ENCODE data around the gene EML3.

EML3 gene

GRCh38 chr11:62627713-62628112 lies 15.1 kb upstream of the EML3 start:
- Histone ChIP-seq H3K4me2 (ENCODE audit: insufficient read depth, low read length, poor library complexity, severe bottlenecking) (no peak overlapping the region), H2BK15ac (ENCODE audit: low read length) (no peak overlapping the region), H2BK5ac (ENCODE audit: low read length) (no peak overlapping the region), H3K4me3 (ENCODE audit: low read length in 2 of 2) (no peak overlapping the region), H3K79me1 (ENCODE audit: low read depth, low read length) (no peaks in the 10 kb centered on the region), H3K36me3 (replicated peaks in 1 of 2; ENCODE audit: control insufficient read depth in 2 of 2, insufficient read depth in 2 of 2, low read length in 2 of 2) (peaks cover 64 to 82% of the 10 kb centered on the region in 2 donors), H3K27ac (replicated peaks; ENCODE audit: low read length) (no peak overlapping the region), H2AK5ac (ENCODE audit: low read depth, low read length) (no peak overlapping the region), H3K4me1 (ENCODE audit: control insufficient read depth in 2 of 2, insufficient read depth in 1 of 2, low read depth in 1 of 2, low read length in 2 of 2) (no peaks in the 10 kb centered on the region), H2BK120ac (ENCODE audit: low read depth, low read length) (no peak overlapping the region), H3K4ac (ENCODE audit: low read length) (no peak overlapping the region), H3K18ac (ENCODE audit: low read length) (no peak overlapping the region), H3K9me3 (replicated peaks in 1 of 2; ENCODE audit: control insufficient read depth in 2 of 2, insufficient read depth in 1 of 2, low read depth in 1 of 2, low read length in 2 of 2) (no peaks in the 10 kb centered on the region), H3K23ac (ENCODE audit: low read depth, low read length, poor library complexity) (no peak overlapping the region), H4K91ac (ENCODE audit: low read depth, low read length, poor library complexity) (no peak overlapping the region), H4K8ac (ENCODE audit: low read depth, low read length) (no peak overlapping the region), H3K14ac (ENCODE audit: low read length) (no peak overlapping the region), H2AFZ (ENCODE audit: low read length) (no peak overlapping the region), H3K9ac (ENCODE audit: low read depth, low read length, poor library complexity) (no peak overlapping the region), H3K27me3 (ENCODE audit: control insufficient read depth in 3 of 3, insufficient read depth in 3 of 3, low read depth in 1 of 3, low read length in 3 of 3) (no peaks in the 10 kb centered on the region), H2BK12ac (ENCODE audit: low read length) (no peak overlapping the region)
- DNase-seq (ENCODE audit: low spot score), result no peak
- WGBS, 2 donors (ENCODE audit: extremely low coverage in 2 of 2, insufficient read length in 2 of 2, insufficient replicate concordance in 1 of 2), result no CpG with 5 or more reads among the region's 3 CpGs

DNA sequence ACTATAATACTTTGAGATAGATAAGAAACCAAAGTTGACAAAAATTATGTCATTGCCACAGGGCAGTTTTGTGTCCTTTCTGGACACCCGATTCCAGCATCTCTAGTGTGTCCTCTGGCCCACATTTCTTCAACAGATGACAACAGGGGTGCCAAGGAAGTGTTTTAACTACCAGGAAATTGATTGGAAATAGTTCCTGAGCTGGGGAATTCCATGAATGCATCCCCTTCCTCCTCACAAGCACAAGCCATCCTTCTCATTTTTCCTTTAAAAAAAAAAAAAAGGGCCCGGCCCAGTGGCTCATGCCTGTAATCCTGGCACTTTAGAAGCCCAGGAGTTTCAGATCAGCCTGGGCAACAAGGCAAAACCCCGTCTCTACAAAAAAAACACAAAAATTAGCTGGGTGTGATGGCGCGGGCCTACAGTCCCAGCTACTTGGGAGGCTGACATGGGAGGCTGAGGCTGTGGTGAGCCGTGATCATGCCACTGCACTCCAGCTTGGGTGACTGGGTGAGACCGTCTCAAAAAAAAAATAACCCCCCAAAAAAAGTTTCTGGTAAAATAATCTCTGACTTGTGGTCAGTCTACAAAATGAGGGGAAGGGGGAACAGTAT lies 10.0 kb upstream of the EML3 start:
- H3K9me3 ChIP-seq (replicated peaks in 1 of 2; ENCODE audit: control insufficient read depth in 2 of 2, insufficient read depth in 1 of 2, low read depth in 1 of 2, low read length in 2 of 2), result no peaks in the 10 kb centered on the region
- H2BK120ac ChIP-seq (ENCODE audit: low read depth, low read length), result no peak overlapping the region
- peak overlapping the region; percentile 88 for H2AFZ ChIP-seq (ENCODE audit: low read length)
- H2AK5ac ChIP-seq (ENCODE audit: low read depth, low read length), result no peak overlapping the region
- H3K27ac ChIP-seq (replicated peaks; ENCODE audit: low read length), result no peak overlapping the region
- WGBS, 2 donors (ENCODE audit: extremely low coverage in 2 of 2, insufficient read length in 2 of 2, insufficient replicate concordance in 1 of 2), result no CpG with 5 or more reads among the region's 7 CpGs
- no peaks in the 10 kb centered on the region for H3K79me1 ChIP-seq (ENCODE audit: low read depth, low read length)
- peak overlapping the region in 1 of 2 donors; percentile 64 for H3K4me3 ChIP-seq (ENCODE audit: low read length in 2 of 2)
- peaks cover 23 to 53% of the 10 kb centered on the region in 2 donors for H3K36me3 ChIP-seq (replicated peaks in 1 of 2; ENCODE audit: control insufficient read depth in 2 of 2, insufficient read depth in 2 of 2, low read length in 2 of 2)
- no peak overlapping the region for H4K91ac ChIP-seq (ENCODE audit: low read depth, low read length, poor library complexity)
- peaks cover 3% of the 10 kb centered on the region in 2 donors for H3K4me1 ChIP-seq (ENCODE audit: control insufficient read depth in 2 of 2, insufficient read depth in 1 of 2, low read depth in 1 of 2, low read length in 2 of 2)
- no peak overlapping the region for H3K23ac ChIP-seq (ENCODE audit: low read depth, low read length, poor library complexity)
- no peak overlapping the region for H2BK12ac ChIP-seq (ENCODE audit: low read length)
- no peak overlapping the region for H2BK5ac ChIP-seq (ENCODE audit: low read length)
- H3K4ac ChIP-seq (ENCODE audit: low read length), result no peak overlapping the region
- no peaks in the 10 kb centered on the region for H3K27me3 ChIP-seq (ENCODE audit: control insufficient read depth in 3 of 3, insufficient read depth in 3 of 3, low read depth in 1 of 3, low read length in 3 of 3)
- no peak overlapping the region for H4K8ac ChIP-seq (ENCODE audit: low read depth, low read length)
- no peak overlapping the region for H3K18ac ChIP-seq (ENCODE audit: low read length)
- no peak overlapping the region for H2BK15ac ChIP-seq (ENCODE audit: low read length)
- peak overlapping the region; percentile 74 for H3K4me2 ChIP-seq (ENCODE audit: insufficient read depth, low read length, poor library complexity, severe bottlenecking)
- no peak for DNase-seq (ENCODE audit: low spot score)
- no peak overlapping the region for H3K14ac ChIP-seq (ENCODE audit: low read length)
- H3K9ac ChIP-seq (ENCODE audit: low read depth, low read length, poor library complexity), result no peak overlapping the region

- H3K4me2 ChIP-seq (ENCODE audit: insufficient read depth, low read length, poor library complexity, severe bottlenecking), result peak within 1 kb of the TSS; percentile 74
- H3K9me3 ChIP-seq (replicated peaks in 1 of 2; ENCODE audit: control insufficient read depth in 2 of 2, insufficient read depth in 1 of 2, low read depth in 1 of 2, low read length in 2 of 2), result no peaks in the 10 kb centered on the region
- H2AFZ ChIP-seq (ENCODE audit: low read length), result peak within 1 kb of the TSS; percentile 88
- H2BK120ac ChIP-seq (ENCODE audit: low read depth, low read length), result peak within 1 kb of the TSS; percentile 47
- peaks cover 2% of the 10 kb centered on the region for H3K79me1 ChIP-seq (ENCODE audit: low read depth, low read length)
- no peak within 1 kb of the TSS for H2BK15ac ChIP-seq (ENCODE audit: low read length)
- no peak within 1 kb of the TSS for H4K8ac ChIP-seq (ENCODE audit: low read depth, low read length)
- H3K36me3 ChIP-seq (replicated peaks in 1 of 2; ENCODE audit: control insufficient read depth in 2 of 2, insufficient read depth in 2 of 2, low read length in 2 of 2), result peaks cover 22 to 51% of the 10 kb centered on the region in 2 donors
- H3K27ac ChIP-seq (replicated peaks; ENCODE audit: low read length), result peak within 1 kb of the TSS; percentile 66
- peak within 1 kb of the TSS; percentile 87 for H3K18ac ChIP-seq (ENCODE audit: low read length)
- no peak within 1 kb of the TSS for H4K91ac ChIP-seq (ENCODE audit: low read depth, low read length, poor library complexity)
- no CpG with 5 or more reads among the region's 77 CpGs for WGBS, 2 donors (ENCODE audit: extremely low coverage in 2 of 2, insufficient read length in 2 of 2, insufficient replicate concordance in 1 of 2)
- H3K27me3 ChIP-seq (ENCODE audit: control insufficient read depth in 3 of 3, insufficient read depth in 3 of 3, low read depth in 1 of 3, low read length in 3 of 3), result no peaks in the 10 kb centered on the region
- no peak within 1 kb of the TSS for H3K14ac ChIP-seq (ENCODE audit: low read length)
- peak within 1 kb of the TSS; percentile 64 to 81 for H3K4me3 ChIP-seq (ENCODE audit: low read length in 2 of 2)
- peak within 1 kb of the TSS; percentile 91 for H2BK5ac ChIP-seq (ENCODE audit: low read length)
- no peak within 1 kb of the TSS for H2BK12ac ChIP-seq (ENCODE audit: low read length)
- H3K9ac ChIP-seq (ENCODE audit: low read depth, low read length, poor library complexity), result peak within 1 kb of the TSS; percentile 94
- DNase-seq (ENCODE audit: low spot score), result peak; percentile 95
- peaks cover 3% of the 10 kb centered on the region in 2 donors for H3K4me1 ChIP-seq (ENCODE audit: control insufficient read depth in 2 of 2, insufficient read depth in 1 of 2, low read depth in 1 of 2, low read length in 2 of 2)
- no peak within 1 kb of the TSS for H2AK5ac ChIP-seq (ENCODE audit: low read depth, low read length)
- H3K23ac ChIP-seq (ENCODE audit: low read depth, low read length, poor library complexity), result peak within 1 kb of the TSS; percentile 66
- H3K4ac ChIP-seq (ENCODE audit: low read length), result no peak within 1 kb of the TSS
These were observed 9.2 kb upstream of the EML3 start, which contains the start of gene B3GAT3 for GRCh38 chr11:62621567-62622470. TSS of gene B3GAT3 (minus strand) at chr11:62621986. CDS start at chr11:62621947, 39 bp downstream.

- H3K9ac ChIP-seq (ENCODE audit: low read depth, low read length, poor library complexity), result peak overlapping the region; percentile 94
- H2BK15ac ChIP-seq (ENCODE audit: low read length), result no peak overlapping the region
- H2AK5ac ChIP-seq (ENCODE audit: low read depth, low read length), result no peak overlapping the region
- DNase-seq (ENCODE audit: low spot score), result no peak
- H3K23ac ChIP-seq (ENCODE audit: low read depth, low read length, poor library complexity), result peak overlapping the region; percentile 66
- peak overlapping the region; percentile 47 for H2BK120ac ChIP-seq (ENCODE audit: low read depth, low read length)
- H3K27me3 ChIP-seq (ENCODE audit: control insufficient read depth in 3 of 3, insufficient read depth in 3 of 3, low read depth in 1 of 3, low read length in 3 of 3), result no peaks in the 10 kb centered on the region
- peak overlapping the region; percentile 66 for H3K27ac ChIP-seq (replicated peaks; ENCODE audit: low read length)
- H3K14ac ChIP-seq (ENCODE audit: low read length), result no peak overlapping the region
- H3K4ac ChIP-seq (ENCODE audit: low read length), result no peak overlapping the region
- H4K8ac ChIP-seq (ENCODE audit: low read depth, low read length), result no peak overlapping the region
- H2BK12ac ChIP-seq (ENCODE audit: low read length), result no peak overlapping the region
- H3K79me1 ChIP-seq (ENCODE audit: low read depth, low read length), result peaks cover 2% of the 10 kb centered on the region
- peak overlapping the region; percentile 87 for H3K18ac ChIP-seq (ENCODE audit: low read length)
- H2AFZ ChIP-seq (ENCODE audit: low read length), result peak overlapping the region; percentile 88
- H3K36me3 ChIP-seq (replicated peaks in 1 of 2; ENCODE audit: control insufficient read depth in 2 of 2, insufficient read depth in 2 of 2, low read length in 2 of 2), result peaks cover 20 to 51% of the 10 kb centered on the region in 2 donors
- no peaks in the 10 kb centered on the region for H3K9me3 ChIP-seq (replicated peaks in 1 of 2; ENCODE audit: control insufficient read depth in 2 of 2, insufficient read depth in 1 of 2, low read depth in 1 of 2, low read length in 2 of 2)
- H3K4me3 ChIP-seq (ENCODE audit: low read length in 2 of 2), result peak overlapping the region; percentile 64 to 81
- peak overlapping the region; percentile 67 for H3K4me2 ChIP-seq (ENCODE audit: insufficient read depth, low read length, poor library complexity, severe bottlenecking)
- no CpG with 5 or more reads among the region's 8 CpGs for WGBS, 2 donors (ENCODE audit: extremely low coverage in 2 of 2, insufficient read length in 2 of 2, insufficient replicate concordance in 1 of 2)
- peaks cover 3% of the 10 kb centered on the region in 2 donors for H3K4me1 ChIP-seq (ENCODE audit: control insufficient read depth in 2 of 2, insufficient read depth in 1 of 2, low read depth in 1 of 2, low read length in 2 of 2)
- no peak overlapping the region for H4K91ac ChIP-seq (ENCODE audit: low read depth, low read length, poor library complexity)
- peak overlapping the region; percentile 91 for H2BK5ac ChIP-seq (ENCODE audit: low read length)
These were observed 8.5 kb upstream of the EML3 start for GRCh38 chr11:62621027-62621566.

All from neuronal stem cell (in vitro differentiated cells).